ENCODE measurements around the gene SMYD3.

GRCh38 chr1:245791410-245792312 is 715.4 kb downstream of the SMYD3 start:
- TF ChIP-seq CTCF (IDR thresholded peaks at IDR 0.05 in 8 of 11, conservative IDR thresholded peaks at IDR 0.05 in 3 of 11) (no peak), POLR2AphosphoS5 (IDR thresholded peaks at IDR 0.05) (no peak), POLR2A (IDR thresholded peaks at IDR 0.05) (no peak)

Data from spleen (tissue), 7 donors.